COR-L47 (cell line): ENCODE measurements around the gene PRKCZ.
A peak's percentile ranks its signal among the peaks of the same experiment; 100 is the strongest.

ENCODE experiments used
- DNase-seq: peaks from one replicate; lab custom pipeline; 2025; lab: John Stamatoyannopoulos, UW

Gene PRKCZ

GRCh38 chr1:2045468-2046173 lies 4.6 kb upstream of the PRKCZ start:
- DNase-seq: no peak

- no peak for DNase-seq
Measured at GRCh38 chr1:2046174-2046917, 3.9 kb upstream of the PRKCZ start.

GRCh38 chr1:2046953-2047748 lies 3.1 kb upstream of the PRKCZ start:
- DNase-seq: no peak

GRCh38 chr1:2047749-2048729 lies 2.2 kb upstream of the PRKCZ start:
- no peak for DNase-seq

- peak; percentile 60 for DNase-seq
Measured at GRCh38 chr1:2049225-2049717, 940 bp upstream of the PRKCZ start.

- DNase-seq: no peak
Measured at GRCh38 chr1:2050461-2050792, 216 bp downstream of the PRKCZ start.

GRCh38 chr1:2050793-2051682 lies 827 bp downstream of the PRKCZ start:
- no peak for DNase-seq

- DNase-seq: no peak
Measured at GRCh38 chr1:2052054-2052679, 2.0 kb downstream of the PRKCZ start.

GRCh38 chr1:2052756-2053155 lies 2.5 kb downstream of the PRKCZ start:
- DNase-seq: no peak

GRCh38 chr1:2053217-2053616 lies 3.0 kb downstream of the PRKCZ start:
- DNase-seq: no peak

- DNase-seq: no peak
Measured at GRCh38 chr1:2053784-2054376, 3.7 kb downstream of the PRKCZ start.

GRCh38 chr1:2054560-2054959 lies 4.3 kb downstream of the PRKCZ start:
- no peak for DNase-seq

GRCh38 chr1:2055911-2056575 lies 5.8 kb downstream of the PRKCZ start:
- no peak for DNase-seq

GRCh38 chr1:2056955-2057590 lies 6.9 kb downstream of the PRKCZ start:
- no peak for DNase-seq

- no peak for DNase-seq
Measured at GRCh38 chr1:2059290-2059953, 9.2 kb downstream of the PRKCZ start.

- DNase-seq: no peak
Measured at GRCh38 chr1:2060072-2060471, 9.9 kb downstream of the PRKCZ start.

GRCh38 chr1:2060535-2060934 lies 10.3 kb downstream of the PRKCZ start:
- no peak for DNase-seq
